GM12864 (cell line): ENCODE results near the gene UBALD2.
"Not testable (repeated sequence)": the region's sequence is repeated elsewhere in the genome, so short reads cannot be mapped to it uniquely, and the experiment has no call there.

Experiments
- DNase-seq: peaks from one replicate; pipeline ENCODE4 v3.0.0-alpha.2; 2011; ENCODE audit warnings: low read depth
- H3K4me3 ChIP-seq: 2 replicates; pipeline ENCODE4 v1.5.1; 2011; ENCODE audit warnings: mild to moderate bottlenecking, low read depth, low read length, control low read depth
- CTCF ChIP-seq: IDR thresholded peaks from 2 replicates; pipeline ENCODE4 v1.5.1; 2011; ENCODE audit warnings: low read depth, mild to moderate bottlenecking, moderate library complexity, low read length, control low read depth, inconsistent platforms; ENCODE audit errors: missing control alignments

The UBALD2 gene

DNA sequence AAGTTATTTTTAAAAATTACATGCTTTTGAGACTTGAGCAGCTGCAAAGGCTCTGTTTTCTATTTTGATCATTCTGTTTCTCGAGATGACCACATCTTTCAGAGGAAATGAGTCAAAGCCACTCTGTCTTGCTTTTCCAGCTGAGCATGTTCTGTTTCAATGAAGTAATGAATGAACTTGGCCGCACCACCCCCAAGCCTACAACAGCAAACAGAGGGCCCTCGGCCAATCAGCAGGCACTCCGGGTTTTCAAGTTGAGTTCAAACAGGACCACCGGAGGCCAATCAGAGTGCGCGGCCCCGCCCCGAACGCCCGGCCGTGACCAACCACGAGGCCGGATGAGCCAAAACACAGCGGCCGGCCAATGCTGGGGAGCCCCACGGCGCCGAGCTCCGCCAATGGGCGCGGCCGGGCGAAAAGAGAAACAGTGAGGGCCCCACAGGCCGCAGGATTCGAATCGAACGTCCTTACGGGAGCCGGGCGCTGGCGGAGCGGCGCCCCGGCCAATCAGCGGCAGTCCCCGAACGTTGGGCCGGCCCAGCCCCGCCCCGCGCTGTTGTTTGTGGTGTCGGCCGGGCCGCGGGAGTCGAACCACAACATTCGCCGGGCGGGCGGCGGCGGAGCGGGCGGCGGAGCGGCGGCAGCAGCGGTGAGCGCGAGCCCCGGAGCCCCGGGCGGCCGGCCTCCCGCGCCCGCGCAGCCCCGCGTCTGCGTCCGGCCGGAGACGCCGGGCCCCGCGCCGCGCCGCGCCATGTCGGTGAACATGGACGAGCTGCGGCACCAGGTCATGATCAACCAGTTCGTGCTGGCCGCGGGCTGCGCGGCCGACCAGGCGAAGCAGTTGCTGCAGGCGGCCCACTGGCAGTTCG lies at the start of gene UBALD2:
TSS of gene UBALD2 (plus strand) at position 594 of the 869 bp plus-strand sequence. CDS start at position 752, 158 bp downstream.
- H3K4me3 ChIP-seq, result peak within 1 kb of the TSS; percentile 83
- DNase-seq, result peak; percentile 99
- TF ChIP-seq CTCF, result no peak

GRCh38 chr17:76217081-76217480 lies 48.1 kb upstream of the UBALD2 start:
- no peak for DNase-seq
- no peak overlapping the region for H3K4me3 ChIP-seq

DNA sequence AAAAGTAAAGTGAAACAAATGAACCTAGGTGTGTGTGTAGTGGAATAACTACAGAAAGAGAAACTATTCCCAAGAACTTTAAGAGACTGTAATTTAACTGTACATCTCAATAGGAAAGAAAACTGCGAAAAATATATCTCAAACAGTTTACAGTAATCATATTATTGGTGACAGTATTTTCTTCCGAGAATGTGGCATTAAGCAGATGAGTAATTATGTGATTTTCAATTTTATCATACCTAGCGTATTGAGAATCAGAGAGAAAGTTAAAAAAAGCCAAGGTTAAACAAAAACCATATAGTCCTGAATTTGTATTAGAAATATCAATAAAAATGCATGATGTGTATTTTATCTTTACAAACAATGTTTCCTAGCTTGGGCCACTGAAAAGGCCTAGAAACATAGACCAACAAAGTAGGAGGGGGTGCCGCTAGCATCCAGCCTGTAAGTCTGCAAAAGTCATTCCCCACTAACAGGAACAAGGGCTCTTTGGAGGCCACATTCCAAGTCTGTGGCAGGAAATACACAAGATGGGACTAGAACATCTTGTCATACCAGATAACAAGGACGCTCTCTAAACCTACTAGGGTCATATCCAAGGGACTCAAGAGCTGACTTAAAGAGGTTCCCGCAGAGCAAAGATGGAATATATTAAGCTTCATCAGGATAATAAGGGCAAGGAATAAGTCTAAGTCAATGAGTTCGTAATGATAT lies 45.3 kb upstream of the UBALD2 start:
- no peak overlapping the region for H3K4me3 ChIP-seq
- TF ChIP-seq CTCF, result no peak
- DNase-seq, result no peak

More at GRCh38 chr17:76217081-76217480, 48.1 kb upstream of the UBALD2 start:
- TF ChIP-seq CTCF, result no peak

GRCh38 chr17:76223802-76224201 lies 41.3 kb upstream of the UBALD2 start:
- TF ChIP-seq CTCF, result no peak
- DNase-seq, result no peak
- H3K4me3 ChIP-seq, result no peak overlapping the region

- not testable (repeated sequence) for H3K4me3 ChIP-seq, DNase-seq
Observed at GRCh38 chr17:76225373-76226086, 39.6 kb upstream of the UBALD2 start.

- not testable (repeated sequence) for DNase-seq, H3K4me3 ChIP-seq
Observed at GRCh38 chr17:76226749-76227148, 38.4 kb upstream of the UBALD2 start.

DNA sequence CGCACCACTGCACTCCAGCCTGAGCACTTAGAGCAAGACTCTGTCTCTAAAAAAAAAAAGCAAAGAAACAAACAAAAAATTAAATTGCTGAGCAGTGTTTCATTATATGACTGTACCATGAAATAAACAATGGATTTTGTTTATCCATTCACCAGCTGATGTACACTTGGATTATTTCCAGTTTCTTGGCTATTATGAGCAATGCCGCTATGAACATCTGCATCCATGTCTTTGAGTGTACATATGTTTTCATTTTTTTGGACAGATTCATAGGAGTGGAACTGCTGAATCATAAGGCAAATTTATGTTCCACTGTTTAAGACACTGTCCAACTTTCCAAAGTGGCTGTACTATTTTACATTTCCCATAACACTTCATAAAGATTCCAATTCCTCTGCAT lies 32.8 kb upstream of the UBALD2 start:
- H3K4me3 ChIP-seq, result no peak overlapping the region
- no peak for TF ChIP-seq CTCF
- no peak for DNase-seq
